K562 (cell line): ENCODE results near the gene FGFR1OP2. TPM values are rescaled to one million over a fixed set of nuclear protein-coding genes. Genes with fewer than 3 reads are reported as not detected.

ENCODE experiments used
- ARNT ChIP-seq, 2 experiments: fragments of 450-650 bp; IDR thresholded peaks; 2 replicates each; pipeline ENCODE4 v1.6.1; 2016; ENCODE audit warnings: mild to moderate bottlenecking in 1 of 2
- E2F3 ChIP-seq: fragments of 250-450 bp; sonication (Bioruptor Pico); IDR thresholded peaks from 2 replicates; pipeline ENCODE4 v1.4.0; 2020; ENCODE audit warnings: mild to moderate bottlenecking
- HDGF ChIP-seq: fragments of 450-650 bp; IDR thresholded peaks from 2 replicates; pipeline ENCODE4 v1.6.1; 2016
- NR2C2 ChIP-seq, 2 experiments: fragments of 200-800 bp in 1 of 2; sonication (Bioruptor generic) in 1 of 2; sonication (generic) in 1 of 2; formaldehyde crosslinking in 1 of 2; IDR thresholded peaks; 2 replicates each; pipeline versions ENCODE4 v1.6.1 to v1.8.0; 2016 to 2022; ENCODE audit warnings: mild to moderate bottlenecking in 1 of 2, missing compliant biosample characterization in 1 of 2, missing genetic modification characterization in 1 of 2, missing genetic modification reagents in 1 of 2
- SAP30 ChIP-seq: fragments of 200-600 bp; sonication (generic); IDR thresholded peaks from 2 replicates; pipeline ENCODE4 v1.6.1; 2012; ENCODE audit warnings: borderline replicate concordance, low read depth, mild to moderate bottlenecking, moderate library complexity, low read length, control low read depth, inconsistent platforms; ENCODE audit not compliant: insufficient read depth, poor library complexity, severe bottlenecking
- THRB ChIP-seq: fragments of 450-650 bp; formaldehyde crosslinking; conservative IDR thresholded peaks from 2 replicates; pipeline ENCODE4 v1.4.0; 2022; ENCODE audit warnings: mild to moderate bottlenecking, missing genetic modification characterization
- XRCC5 ChIP-seq: fragments of 200-400 bp; formaldehyde crosslinking; IDR thresholded peaks from 2 replicates; pipeline ENCODE4 v1.6.1; 2017; ENCODE audit warnings: low read depth, mild to moderate bottlenecking, low read length
- polyA plus RNA-seq, 8 experiments: library from polyadenylated mRNA; depleted of rRNA in 4 of 8; stranded (reverse) in 5 of 8; unstranded in 3 of 8; fragments of >200 nt; fragmentation: Nextera tagmentation in 2 of 8; fragmentation: Illumina TruSeq in 1 of 8; extraction: Ambion mirVana in 2 of 8; extraction: Trizol in 1 of 8; gene quantifications; 2 replicates each; pipeline versions ENCODE4 v1.2.1 to v1.2.3, GENCODE V29; 2011 to 2014; ENCODE audit warnings: inconsistent platforms in 1 of 8, missing spikeins in 1 of 8
- total RNA-seq, 7 experiments: library from RNA; depleted of rRNA in 6 of 7; stranded (reverse); fragments of >200 nt in 6 of 7; fragmentation: Illumina TruSeq in 2 of 7; extraction: Trizol in 2 of 7; gene quantifications; 2 replicates each; pipeline versions ENCODE4 v1.2.1 to v1.2.3, GENCODE V29; 2011 to 2021; ENCODE audit warnings: low replicate concordance in 1 of 7
- TF ChIP-seq, protein P1 (sequence below): fragments of 450-650 bp; formaldehyde crosslinking; IDR thresholded peaks from 2 replicates; pipeline ENCODE4 v1.4.0; 2020; ENCODE audit warnings: mild to moderate bottlenecking, moderate library complexity
- TF ChIP-seq, protein P2 (sequence below): sonication (generic); formaldehyde crosslinking; IDR thresholded peaks from 2 replicates; pipeline ENCODE4 v1.8.1; 2023; ENCODE audit warnings: missing genetic modification reagents, mild to moderate bottlenecking, borderline replicate concordance

The FGFR1OP2 gene
- total and polyA plus RNA-seq, 9 of the 15 experiments (the other 6 are each of a cell fraction or from before 2014, with no cell fraction given): 31.6 to 49.0 (median 37.1) TPM

DNA sequence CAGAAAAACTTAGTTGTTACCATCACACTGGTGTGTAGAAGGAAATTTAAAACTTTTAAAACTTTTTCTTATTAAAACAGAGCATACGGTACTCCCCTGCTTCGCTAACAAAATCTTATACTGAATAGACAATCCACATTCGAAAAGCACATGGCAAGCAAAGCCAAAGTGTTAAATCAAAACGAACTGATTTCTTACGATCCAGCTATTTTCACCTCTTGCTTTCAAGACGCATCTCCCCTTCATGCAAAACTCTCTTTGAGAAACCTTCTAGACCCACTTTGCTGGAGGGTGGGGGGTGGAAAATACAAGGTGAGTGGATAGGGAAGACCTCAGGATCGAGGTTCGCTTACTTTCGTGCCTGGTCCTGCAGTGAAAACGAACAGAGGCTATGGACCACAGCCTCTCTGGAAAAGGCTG, 817 bp upstream of the FGFR1OP2 start (continued):
- TF ChIP-seq ARNT (IDR thresholded peaks at IDR 0.05): 0 out of 4 replicates have a peak, but pooled peaks of 1 of the 2 experiments have one; percentile 18
- TF ChIP-seq SAP30: peak; percentile 54
- TF ChIP-seq, protein P1, sequence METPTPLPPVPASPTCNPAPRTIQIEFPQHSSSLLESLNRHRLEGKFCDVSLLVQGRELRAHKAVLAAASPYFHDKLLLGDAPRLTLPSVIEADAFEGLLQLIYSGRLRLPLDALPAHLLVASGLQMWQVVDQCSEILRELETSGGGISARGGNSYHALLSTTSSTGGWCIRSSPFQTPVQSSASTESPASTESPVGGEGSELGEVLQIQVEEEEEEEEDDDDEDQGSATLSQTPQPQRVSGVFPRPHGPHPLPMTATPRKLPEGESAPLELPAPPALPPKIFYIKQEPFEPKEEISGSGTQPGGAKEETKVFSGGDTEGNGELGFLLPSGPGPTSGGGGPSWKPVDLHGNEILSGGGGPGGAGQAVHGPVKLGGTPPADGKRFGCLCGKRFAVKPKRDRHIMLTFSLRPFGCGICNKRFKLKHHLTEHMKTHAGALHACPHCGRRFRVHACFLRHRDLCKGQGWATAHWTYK (CRISPR knock-in tag): 0 out of 2 replicates have a peak, but pooled peaks have one; percentile 7
- TF ChIP-seq XRCC5: 0 out of 2 replicates have a peak, but pooled peaks have one; percentile 20
- 0 out of 2 replicates have a peak, but pooled peaks have one; percentile 9 for TF ChIP-seq THRB (CRISPR knock-in tag)
- no peak for TF ChIP-seq HDGF
- 0 out of 2 replicates have a peak, but pooled peaks have one; percentile 13 for TF ChIP-seq E2F3 (CRISPR knock-in tag)
- no peak for TF ChIP-seq NR2C2 (CRISPR knock-in tag; IDR thresholded peaks at IDR 0.05)
- peak; percentile 43; the same call in 1 of the 2 replicates for TF ChIP-seq NR2C2 (tag; IDR thresholded peaks at IDR 0.05)
- TF ChIP-seq, protein P2, sequence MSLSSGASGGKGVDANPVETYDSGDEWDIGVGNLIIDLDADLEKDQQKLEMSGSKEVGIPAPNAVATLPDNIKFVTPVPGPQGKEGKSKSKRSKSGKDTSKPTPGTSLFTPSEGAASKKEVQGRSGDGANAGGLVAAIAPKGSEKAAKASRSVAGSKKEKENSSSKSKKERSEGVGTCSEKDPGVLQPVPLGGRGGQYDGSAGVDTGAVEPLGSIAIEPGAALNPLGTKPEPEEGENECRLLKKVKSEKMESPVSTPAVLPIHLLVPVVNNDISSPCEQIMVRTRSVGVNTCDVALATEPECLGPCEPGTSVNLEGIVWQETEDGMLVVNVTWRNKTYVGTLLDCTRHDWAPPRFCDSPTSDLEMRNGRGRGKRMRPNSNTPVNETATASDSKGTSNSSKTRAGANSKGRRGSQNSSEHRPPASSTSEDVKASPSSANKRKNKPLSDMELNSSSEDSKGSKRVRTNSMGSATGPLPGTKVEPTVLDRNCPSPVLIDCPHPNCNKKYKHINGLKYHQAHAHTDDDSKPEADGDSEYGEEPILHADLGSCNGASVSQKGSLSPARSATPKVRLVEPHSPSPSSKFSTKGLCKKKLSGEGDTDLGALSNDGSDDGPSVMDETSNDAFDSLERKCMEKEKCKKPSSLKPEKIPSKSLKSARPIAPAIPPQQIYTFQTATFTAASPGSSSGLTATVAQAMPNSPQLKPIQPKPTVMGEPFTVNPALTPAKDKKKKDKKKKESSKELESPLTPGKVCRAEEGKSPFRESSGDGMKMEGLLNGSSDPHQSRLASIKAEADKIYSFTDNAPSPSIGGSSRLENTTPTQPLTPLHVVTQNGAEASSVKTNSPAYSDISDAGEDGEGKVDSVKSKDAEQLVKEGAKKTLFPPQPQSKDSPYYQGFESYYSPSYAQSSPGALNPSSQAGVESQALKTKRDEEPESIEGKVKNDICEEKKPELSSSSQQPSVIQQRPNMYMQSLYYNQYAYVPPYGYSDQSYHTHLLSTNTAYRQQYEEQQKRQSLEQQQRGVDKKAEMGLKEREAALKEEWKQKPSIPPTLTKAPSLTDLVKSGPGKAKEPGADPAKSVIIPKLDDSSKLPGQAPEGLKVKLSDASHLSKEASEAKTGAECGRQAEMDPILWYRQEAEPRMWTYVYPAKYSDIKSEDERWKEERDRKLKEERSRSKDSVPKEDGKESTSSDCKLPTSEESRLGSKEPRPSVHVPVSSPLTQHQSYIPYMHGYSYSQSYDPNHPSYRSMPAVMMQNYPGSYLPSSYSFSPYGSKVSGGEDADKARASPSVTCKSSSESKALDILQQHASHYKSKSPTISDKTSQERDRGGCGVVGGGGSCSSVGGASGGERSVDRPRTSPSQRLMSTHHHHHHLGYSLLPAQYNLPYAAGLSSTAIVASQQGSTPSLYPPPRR: no peak
